WTC11 (cell line): Measurements from ENCODE around the gene GALNT18. TPM values are rescaled to one million over a fixed set of nuclear protein-coding genes. Genes with fewer than 3 reads are reported as not detected.

ENCODE experiments used
- ATAC-seq: fragments of 200-7000 bp; cut with Tn5 transposase; 2 replicates; pipeline ENCODE4 v1.10.0; 2021; ENCODE audit warnings: mild to moderate bottlenecking, moderate library complexity
- CTCF ChIA-PET: fragments of 300-600 bp; sonication (Branson Sonifier 250); formaldehyde crosslinking; loops from one replicate; lab custom pipeline; 2021; ENCODE audit warnings: antibody characterized with exemption; lab: Charles Lee
- POLR2A ChIA-PET: fragments of 350-600 bp; sonication (Branson Sonifier 250); formaldehyde crosslinking; loops from one replicate; lab custom pipeline; 2021; ENCODE audit warnings: antibody characterized with exemption; lab: Charles Lee
- DNase-seq: peaks from one replicate; pipeline ENCODE4 v3.0.0; 2021; ENCODE audit warnings: low spot score
- H3K27ac Mint-ChIP-seq: 2 replicates; pipeline ENCODE4 v1.8.0; 2021; ENCODE audit warnings: mixed read lengths
- H3K27me3 Mint-ChIP-seq: 2 replicates; pipeline ENCODE4 v1.8.0; 2021; ENCODE audit warnings: low read depth, mild to moderate bottlenecking, moderate library complexity, mixed read lengths
- H3K36me3 Mint-ChIP-seq: 2 replicates; pipeline ENCODE4 v1.8.0; 2021; ENCODE audit warnings: mixed read lengths
- H3K4me1 Mint-ChIP-seq: 2 replicates; pipeline ENCODE4 v1.8.0; 2022; ENCODE audit warnings: mixed read lengths
- H3K4me3 Mint-ChIP-seq: 2 replicates; pipeline ENCODE4 v1.8.0; 2021; ENCODE audit warnings: mild to moderate bottlenecking, moderate library complexity, mixed read lengths
- H3K9me3 Mint-ChIP-seq: 2 replicates; pipeline ENCODE4 v1.8.0; 2021; ENCODE audit warnings: mixed read lengths
- CREB1 ChIP-seq: sonication (generic); formaldehyde crosslinking; IDR thresholded peaks from 2 replicates; pipeline ENCODE4 v1.8.0; 2023; ENCODE audit warnings: mild to moderate bottlenecking, missing genetic modification reagents
- CREM ChIP-seq: sonication (generic); formaldehyde crosslinking; IDR thresholded peaks from 2 replicates; pipeline ENCODE4 v1.8.1; 2022; ENCODE audit warnings: mild to moderate bottlenecking, missing genetic modification reagents, moderate library complexity
- EMX1 ChIP-seq: fragments of 250-450 bp; sonication (Bioruptor Pico); IDR thresholded peaks from 2 replicates; pipeline ENCODE4 v1.8.0; 2021; ENCODE audit warnings: mild to moderate bottlenecking
- FOXP1 ChIP-seq: sonication (generic); formaldehyde crosslinking; IDR thresholded peaks from 2 replicates; pipeline ENCODE4 v1.8.0; 2022; ENCODE audit warnings: missing genetic modification reagents, mild to moderate bottlenecking, moderate library complexity, borderline replicate concordance
- GRHL2 ChIP-seq: fragments of 250-450 bp; sonication (Bioruptor Pico); IDR thresholded peaks from 2 replicates; pipeline ENCODE4 v1.8.0; 2022; ENCODE audit warnings: mild to moderate bottlenecking, moderate library complexity; ENCODE audit not compliant: insufficient replicate concordance, severe bottlenecking
- GTF2I ChIP-seq: fragments of 250-450 bp; sonication (Bioruptor Pico); conservative IDR thresholded peaks from 2 replicates; pipeline ENCODE4 v1.4.0; 2021; ENCODE audit warnings: mild to moderate bottlenecking
- MXD4 ChIP-seq: fragments of 250-450 bp; sonication (Bioruptor Pico); IDR thresholded peaks from 2 replicates; pipeline ENCODE4 v1.8.0; 2021; ENCODE audit warnings: mild to moderate bottlenecking, moderate library complexity, borderline replicate concordance
- NR1H2 ChIP-seq: sonication (generic); formaldehyde crosslinking; IDR thresholded peaks from 2 replicates; pipeline ENCODE4 v1.9.0; 2021; ENCODE audit warnings: mild to moderate bottlenecking, moderate library complexity, missing genetic modification reagents
- NR2C2 ChIP-seq: sonication (generic); formaldehyde crosslinking; IDR thresholded peaks from 2 replicates; pipeline ENCODE4 v1.8.0; 2022; ENCODE audit warnings: mild to moderate bottlenecking, missing genetic modification reagents
- OVOL2 ChIP-seq: fragments of 250-450 bp; sonication (Bioruptor Pico); IDR thresholded peaks from 2 replicates; pipeline ENCODE4 v1.9.0; 2021; ENCODE audit warnings: mild to moderate bottlenecking, borderline replicate concordance
- RORB ChIP-seq: fragments of 250-450 bp; sonication (Bioruptor Pico); IDR thresholded peaks from 2 replicates; pipeline ENCODE4 v1.9.0; 2021; ENCODE audit warnings: mild to moderate bottlenecking
- TCF7 ChIP-seq: sonication (generic); formaldehyde crosslinking; IDR thresholded peaks from 2 replicates; pipeline ENCODE4 v1.8.0; 2022; ENCODE audit warnings: mild to moderate bottlenecking, low read depth, missing genetic modification reagents, moderate library complexity
- TEAD4 ChIP-seq: sonication (generic); formaldehyde crosslinking; IDR thresholded peaks from 2 replicates; pipeline ENCODE4 v1.8.0; 2022; ENCODE audit warnings: mild to moderate bottlenecking, missing genetic modification reagents
- ZNF219 ChIP-seq: sonication (generic); formaldehyde crosslinking; IDR thresholded peaks from 2 replicates; pipeline ENCODE4 v1.8.0; 2023; ENCODE audit warnings: missing genetic modification reagents, mild to moderate bottlenecking, borderline replicate concordance
- ZNF232 ChIP-seq: sonication (generic); formaldehyde crosslinking; IDR thresholded peaks from 2 replicates; pipeline ENCODE4 v1.8.0; 2022; ENCODE audit warnings: mild to moderate bottlenecking, missing genetic modification reagents
- ZNF263 ChIP-seq: sonication (generic); formaldehyde crosslinking; IDR thresholded peaks from 2 replicates; pipeline ENCODE4 v1.8.1; 2022; ENCODE audit warnings: low read depth, mild to moderate bottlenecking, moderate library complexity, missing genetic modification reagents
- ZNF396 ChIP-seq: fragments of 250-450 bp; sonication (Bioruptor Pico); IDR thresholded peaks from 2 replicates; pipeline ENCODE4 v1.8.0; 2021; ENCODE audit warnings: mild to moderate bottlenecking, moderate library complexity, borderline replicate concordance
- ZNF416 ChIP-seq: fragments of 250-450 bp; sonication (Bioruptor Pico); IDR thresholded peaks from 2 replicates; pipeline ENCODE4 v1.9.0; 2021; ENCODE audit warnings: mild to moderate bottlenecking, inconsistent platforms
- total RNA-seq: library from RNA; stranded (reverse); gene quantifications from 3 replicates; pipeline ENCODE4 v1.2.3, GENCODE V29; 2021
- TF ChIP-seq, protein P1 (sequence below): sonication (generic); formaldehyde crosslinking; IDR thresholded peaks from 2 replicates; pipeline ENCODE4 v1.8.1; 2023; ENCODE audit warnings: mild to moderate bottlenecking, missing genetic modification reagents, moderate library complexity
- TF ChIP-seq, protein P2 (sequence below): sonication (generic); formaldehyde crosslinking; IDR thresholded peaks from 2 replicates; pipeline ENCODE4 v1.8.0; 2022; ENCODE audit warnings: mild to moderate bottlenecking, missing genetic modification reagents
- TF ChIP-seq, protein P3 (sequence below): fragments of 250-450 bp; sonication (Bioruptor Pico); IDR thresholded peaks from 2 replicates; pipeline ENCODE4 v1.8.0; 2021; ENCODE audit warnings: mild to moderate bottlenecking
- TF ChIP-seq, protein P4 (sequence below): sonication (generic); formaldehyde crosslinking; IDR thresholded peaks from 2 replicates; pipeline ENCODE4 v1.8.1; 2023; ENCODE audit warnings: mild to moderate bottlenecking, missing genetic modification reagents, moderate library complexity
- TF ChIP-seq, protein P5 (sequence below): sonication (generic); formaldehyde crosslinking; IDR thresholded peaks from 2 replicates; pipeline ENCODE4 v1.8.1; 2022; ENCODE audit warnings: mild to moderate bottlenecking, moderate library complexity, missing genetic modification reagents

GALNT18 gene
- total RNA-seq, 1 experiment from 2014 or later = 5.0 TPM

DNA sequence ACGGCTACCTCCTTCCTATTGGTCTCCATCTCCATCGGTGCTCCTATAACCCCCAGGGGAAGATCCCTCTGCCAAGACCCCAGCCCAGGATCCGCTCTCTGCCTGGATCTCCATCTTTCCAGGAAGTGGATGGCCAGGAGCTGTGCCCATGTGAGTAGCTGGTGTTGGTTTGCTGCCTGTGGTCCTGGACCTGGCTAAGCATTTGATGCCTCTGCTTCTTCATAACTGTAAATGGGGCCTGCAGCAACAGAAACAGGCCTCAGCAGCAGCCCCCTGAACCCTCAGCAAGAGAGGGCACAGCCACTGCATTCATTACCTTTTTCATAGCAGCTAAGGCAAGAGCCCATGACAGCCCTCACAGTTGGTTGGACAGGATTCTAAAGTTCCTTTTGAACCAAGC, 242.1 kb downstream of the GALNT18 start:
- DNase-seq (no peak), ATAC-seq (no peak)
- H3K36me3 Mint-ChIP-seq = peaks cover under 1% of the 10 kb centered on the region; the same call in 1 of the 2 replicates

DNA sequence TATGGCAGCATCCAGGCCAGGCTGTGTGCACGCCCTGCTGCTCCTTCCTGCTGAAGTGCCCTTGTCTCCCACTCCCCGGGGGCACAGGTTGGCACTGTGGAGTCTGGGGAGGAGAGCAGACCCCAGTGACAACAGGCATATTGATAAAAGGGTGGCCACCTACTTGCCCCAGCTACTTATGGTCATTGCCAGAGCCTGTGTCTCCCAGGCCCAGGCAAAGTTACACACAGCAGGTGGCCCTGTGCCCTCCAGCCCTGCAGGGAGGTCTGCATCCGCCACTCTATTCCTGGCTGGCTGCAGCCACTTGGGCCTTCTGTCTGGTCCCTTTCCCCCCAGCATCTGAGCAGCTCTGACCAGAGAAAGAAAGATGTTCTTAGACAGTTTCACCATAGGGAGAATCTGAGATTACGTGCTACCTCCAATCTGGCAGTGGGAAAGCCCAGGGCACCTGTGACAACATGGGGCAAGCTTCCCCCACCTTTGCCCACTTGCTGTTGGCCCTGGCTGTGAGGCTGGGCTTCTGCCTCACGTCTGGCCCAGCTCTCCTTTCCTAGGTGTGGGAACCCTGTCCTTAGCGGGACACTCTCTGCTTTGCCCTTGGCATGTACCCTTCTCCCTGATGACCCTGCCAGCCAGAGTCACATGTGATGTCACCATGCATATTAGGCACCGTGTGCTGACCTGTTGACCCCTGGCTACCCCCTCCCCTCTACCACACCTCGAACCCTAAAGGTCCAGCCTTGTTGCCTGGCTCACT, 243.4 kb downstream of the GALNT18 start:
- Mint-ChIP-seq H3K9me3 (no peaks in the 10 kb centered on the region), H3K4me1 (peaks cover 10% of the 10 kb centered on the region), H3K27ac (no peak overlapping the region), H3K4me3 (no peak overlapping the region), H3K27me3 (peaks cover 10% of the 10 kb centered on the region; the same call in 1 of the 2 replicates), H3K36me3 (no peaks in the 10 kb centered on the region)
- ChIA-PET CTCF (interaction anchor here (0.7 kb wide), 1 partner anchor 18 kb away, joined by 3 read pairs; no protein-coding TSS in a partner anchor), POLR2A (no interaction called here)
- ATAC-seq (no peak), DNase-seq (no peak)
- no peak for TF ChIP-seq OVOL2 (CRISPR knock-in tag)
- TF ChIP-seq ZNF396 = no peak
- TF ChIP-seq CREM (CRISPR knock-in tag) = no peak

More for the DNA sequence above, 242.1 kb downstream of the GALNT18 start:
- TF ChIP-seq, protein P1, sequence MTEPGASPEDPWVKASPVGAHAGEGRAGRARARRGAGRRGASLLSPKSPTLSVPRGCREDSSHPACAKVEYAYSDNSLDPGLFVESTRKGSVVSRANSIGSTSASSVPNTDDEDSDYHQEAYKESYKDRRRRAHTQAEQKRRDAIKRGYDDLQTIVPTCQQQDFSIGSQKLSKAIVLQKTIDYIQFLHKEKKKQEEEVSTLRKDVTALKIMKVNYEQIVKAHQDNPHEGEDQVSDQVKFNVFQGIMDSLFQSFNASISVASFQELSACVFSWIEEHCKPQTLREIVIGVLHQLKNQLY (CRISPR knock-in tag) = no peak
- no peak for TF ChIP-seq CREB1 (CRISPR knock-in tag)
- TF ChIP-seq FOXP1 = no peak
- TF ChIP-seq ZNF416 (CRISPR knock-in tag) = no peak
- no peak for TF ChIP-seq EMX1 (CRISPR knock-in tag)
- TF ChIP-seq ZNF232 = no peak
- TF ChIP-seq, protein P2, sequence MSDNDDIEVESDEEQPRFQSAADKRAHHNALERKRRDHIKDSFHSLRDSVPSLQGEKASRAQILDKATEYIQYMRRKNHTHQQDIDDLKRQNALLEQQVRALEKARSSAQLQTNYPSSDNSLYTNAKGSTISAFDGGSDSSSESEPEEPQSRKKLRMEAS (CRISPR knock-in tag) = no peak
- no peak for TF ChIP-seq RORB (CRISPR knock-in tag)
- no peak for TF ChIP-seq GRHL2 (CRISPR knock-in tag)
- Mint-ChIP-seq H3K9me3 (peaks cover 2% of the 10 kb centered on the region), H3K4me3 (no peak overlapping the region), H3K27me3 (peaks cover 7% of the 10 kb centered on the region; the same call in 1 of the 2 replicates), H3K27ac (no peak overlapping the region), H3K4me1 (no peaks in the 10 kb centered on the region)
- POLR2A ChIA-PET = no interaction called here
- CTCF ChIA-PET = no interaction called here

DNA sequence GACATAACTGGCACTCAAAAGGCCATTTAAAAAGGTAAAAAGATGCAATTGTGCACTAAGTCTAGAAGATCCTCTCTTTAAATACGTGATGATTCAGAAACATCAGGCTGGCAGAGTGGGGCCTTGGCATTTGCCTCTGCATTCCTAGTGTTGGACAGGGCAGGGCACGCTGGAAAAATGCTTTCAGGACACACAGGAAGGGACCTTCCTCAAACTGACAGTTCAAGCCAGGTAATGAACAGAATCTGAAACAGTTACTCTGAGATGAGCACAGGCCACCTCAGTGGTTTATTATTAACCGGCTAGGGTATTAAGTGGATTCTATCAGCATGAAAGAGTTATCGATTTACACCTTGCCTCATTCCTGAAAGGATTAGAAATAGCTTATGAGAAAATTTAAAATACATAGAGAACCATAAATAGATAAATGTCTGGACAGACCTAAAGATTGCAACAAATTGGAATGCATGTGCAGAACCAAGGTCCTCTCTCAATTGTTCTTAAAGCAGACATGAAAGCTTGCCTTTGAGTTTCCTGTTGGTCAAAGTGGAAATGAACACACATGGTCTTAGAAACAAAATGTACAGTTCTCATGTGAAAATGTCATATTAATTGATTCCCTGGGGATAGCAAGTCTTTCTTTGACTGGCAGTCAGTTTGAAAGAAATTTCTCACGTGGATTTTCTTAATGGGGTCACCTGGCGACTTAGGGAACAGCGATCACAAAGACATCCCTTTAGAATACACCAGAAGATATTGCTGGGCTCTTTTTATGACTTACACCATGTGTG, 247.3 kb downstream of the GALNT18 start:
- Mint-ChIP-seq H3K27me3 (peaks cover 29% of the 10 kb centered on the region; the same call in 1 of the 2 replicates), H3K27ac (no peak overlapping the region)
- DNase-seq = no peak

DNA sequence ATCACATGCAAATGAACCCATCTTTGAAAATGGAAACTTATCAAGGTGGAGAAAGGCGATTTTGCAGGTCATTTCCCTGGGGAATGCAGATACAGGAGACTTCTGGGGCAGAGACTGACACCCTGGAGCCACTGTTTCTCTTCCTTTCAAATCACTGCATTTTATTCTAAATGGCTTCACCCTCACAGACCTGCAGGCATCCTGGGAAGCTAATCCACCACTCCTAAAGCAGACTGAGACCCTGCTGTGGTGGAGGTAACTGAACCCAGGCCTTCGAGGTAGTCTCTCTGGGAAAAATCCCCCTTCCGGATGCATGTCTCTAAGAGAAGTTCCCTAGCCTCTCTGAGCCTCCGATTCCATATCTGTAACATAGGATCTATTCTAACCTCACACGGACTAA, 247.9 kb downstream of the GALNT18 start:
- ATAC-seq (peak; percentile 71), DNase-seq (no peak)
- Mint-ChIP-seq H3K4me1 (peaks cover 25% of the 10 kb centered on the region), H3K4me3 (no peak overlapping the region), H3K27ac (no peak overlapping the region), H3K27me3 (peaks cover 30% of the 10 kb centered on the region; the same call in 1 of the 2 replicates), H3K9me3 (no peaks in the 10 kb centered on the region), H3K36me3 (no peaks in the 10 kb centered on the region)
- POLR2A ChIA-PET = no interaction called here
- CTCF ChIA-PET = interaction anchor here (1.7 kb wide), 1 partner anchor 440 kb away, joined by 4 read pairs; no protein-coding TSS in a partner anchor
- no peak for TF ChIP-seq ZNF263
- no peak for TF ChIP-seq NR2C2
- TF ChIP-seq, protein P3, sequence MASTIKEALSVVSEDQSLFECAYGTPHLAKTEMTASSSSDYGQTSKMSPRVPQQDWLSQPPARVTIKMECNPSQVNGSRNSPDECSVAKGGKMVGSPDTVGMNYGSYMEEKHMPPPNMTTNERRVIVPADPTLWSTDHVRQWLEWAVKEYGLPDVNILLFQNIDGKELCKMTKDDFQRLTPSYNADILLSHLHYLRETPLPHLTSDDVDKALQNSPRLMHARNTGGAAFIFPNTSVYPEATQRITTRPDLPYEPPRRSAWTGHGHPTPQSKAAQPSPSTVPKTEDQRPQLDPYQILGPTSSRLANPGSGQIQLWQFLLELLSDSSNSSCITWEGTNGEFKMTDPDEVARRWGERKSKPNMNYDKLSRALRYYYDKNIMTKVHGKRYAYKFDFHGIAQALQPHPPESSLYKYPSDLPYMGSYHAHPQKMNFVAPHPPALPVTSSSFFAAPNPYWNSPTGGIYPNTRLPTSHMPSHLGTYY (CRISPR knock-in tag) = no peak
- no peak for TF ChIP-seq TEAD4 (CRISPR knock-in tag)
- TF ChIP-seq, protein P4, sequence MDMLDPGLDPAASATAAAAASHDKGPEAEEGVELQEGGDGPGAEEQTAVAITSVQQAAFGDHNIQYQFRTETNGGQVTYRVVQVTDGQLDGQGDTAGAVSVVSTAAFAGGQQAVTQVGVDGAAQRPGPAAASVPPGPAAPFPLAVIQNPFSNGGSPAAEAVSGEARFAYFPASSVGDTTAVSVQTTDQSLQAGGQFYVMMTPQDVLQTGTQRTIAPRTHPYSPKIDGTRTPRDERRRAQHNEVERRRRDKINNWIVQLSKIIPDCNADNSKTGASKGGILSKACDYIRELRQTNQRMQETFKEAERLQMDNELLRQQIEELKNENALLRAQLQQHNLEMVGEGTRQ (CRISPR knock-in tag) = no peak
- no peak for TF ChIP-seq TCF7
- TF ChIP-seq, protein P5, sequence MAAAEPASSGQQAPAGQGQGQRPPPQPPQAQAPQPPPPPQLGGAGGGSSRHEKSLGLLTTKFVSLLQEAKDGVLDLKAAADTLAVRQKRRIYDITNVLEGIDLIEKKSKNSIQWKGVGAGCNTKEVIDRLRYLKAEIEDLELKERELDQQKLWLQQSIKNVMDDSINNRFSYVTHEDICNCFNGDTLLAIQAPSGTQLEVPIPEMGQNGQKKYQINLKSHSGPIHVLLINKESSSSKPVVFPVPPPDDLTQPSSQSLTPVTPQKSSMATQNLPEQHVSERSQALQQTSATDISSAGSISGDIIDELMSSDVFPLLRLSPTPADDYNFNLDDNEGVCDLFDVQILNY (CRISPR knock-in tag) = no peak
- TF ChIP-seq GTF2I (CRISPR knock-in tag) = no peak
- no peak for TF ChIP-seq ZNF219 (CRISPR knock-in tag)
- TF ChIP-seq NR1H2 = no peak

More for the DNA sequence above, 247.3 kb downstream of the GALNT18 start:
- no peaks in the 10 kb centered on the region for H3K9me3 Mint-ChIP-seq
- ATAC-seq = no peak
- peaks cover 25% of the 10 kb centered on the region for H3K4me1 Mint-ChIP-seq
- POLR2A ChIA-PET = no interaction called here
- H3K36me3 Mint-ChIP-seq = no peaks in the 10 kb centered on the region
- no peak for TF ChIP-seq MXD4 (CRISPR knock-in tag)
- TF ChIP-seq, protein P1 (CRISPR knock-in tag) = no peak
- CTCF ChIA-PET = no interaction called here
- no peak overlapping the region for H3K4me3 Mint-ChIP-seq
